Islet precursor cell (in vitro differentiated cells): ENCODE results near the gene ATR.
"Not testable (repeated sequence)": the region's sequence is repeated elsewhere in the genome, so short reads cannot be mapped to it uniquely, and the experiment has no call there.

Experiments
- DNase-seq: peaks from one replicate; pipeline ENCODE4 v3.0.0-alpha.2; 2018

Gene ATR

GRCh38 chr3:142578329-142579223 lies at the start of gene ATR:
ATR (minus strand) TSS chr3:142578733; CDS start chr3:142578704, 29 bp downstream.
- peak; percentile 98 for DNase-seq

GRCh38 chr3:142626971-142627370 lies 48.4 kb upstream of the ATR start:
- DNase-seq: no peak

GRCh38 chr3:142625153-142625440 lies 46.6 kb upstream of the ATR start:
- no peak for DNase-seq

- no peak for DNase-seq
These were observed 46.0 kb upstream of the ATR start for GRCh38 chr3:142624341-142625152.

- no peak for DNase-seq
These were observed 44.7 kb upstream of the ATR start for GRCh38 chr3:142623194-142623593.

- no peak for DNase-seq
These were observed 43.9 kb upstream of the ATR start for GRCh38 chr3:142622405-142622804.

GRCh38 chr3:142618917-142619461 lies 40.5 kb upstream of the ATR start:
- DNase-seq: no peak

GRCh38 chr3:142615171-142615570 lies 36.6 kb upstream of the ATR start:
- DNase-seq: no peak

GRCh38 chr3:142614059-142614626 lies 35.6 kb upstream of the ATR start:
- no peak for DNase-seq

- DNase-seq: no peak
These were observed 35.0 kb upstream of the ATR start for GRCh38 chr3:142613491-142613890.

GRCh38 chr3:142611206-142611605 lies 32.7 kb upstream of the ATR start:
- no peak for DNase-seq

- DNase-seq: no peak
These were observed 30.6 kb upstream of the ATR start for GRCh38 chr3:142609136-142609535.

- DNase-seq: peak; percentile 85
These were observed 30.1 kb upstream of the ATR start for GRCh38 chr3:142608631-142609030.

GRCh38 chr3:142604940-142605339 lies 26.4 kb upstream of the ATR start:
- no peak for DNase-seq

GRCh38 chr3:142603386-142603705 lies 24.8 kb upstream of the ATR start:
- DNase-seq: not testable (repeated sequence)

- DNase-seq: no peak
These were observed 24.3 kb upstream of the ATR start for GRCh38 chr3:142602619-142603385.

- DNase-seq: no peak
These were observed 23.2 kb upstream of the ATR start for GRCh38 chr3:142601713-142602112.

GRCh38 chr3:142597906-142598305 lies 19.4 kb upstream of the ATR start:
- DNase-seq: no peak

- no peak for DNase-seq
These were observed 18.2 kb upstream of the ATR start for GRCh38 chr3:142596726-142597088.

- peak; percentile 97 for DNase-seq
These were observed 17.6 kb upstream of the ATR start, which contains the start of gene PLS1 for GRCh38 chr3:142595951-142596725. PLS1 (plus strand) TSS chr3:142596393; CDS start chr3:142664238, 67,845 bp downstream.

GRCh38 chr3:142595581-142595950 lies 17.0 kb upstream of the ATR start:
- peak; percentile 80 for DNase-seq

- DNase-seq: no peak
These were observed 16.6 kb upstream of the ATR start for GRCh38 chr3:142595141-142595540.
